Measurements from ENCODE around the gene MERTK.

Gene MERTK

DNA sequence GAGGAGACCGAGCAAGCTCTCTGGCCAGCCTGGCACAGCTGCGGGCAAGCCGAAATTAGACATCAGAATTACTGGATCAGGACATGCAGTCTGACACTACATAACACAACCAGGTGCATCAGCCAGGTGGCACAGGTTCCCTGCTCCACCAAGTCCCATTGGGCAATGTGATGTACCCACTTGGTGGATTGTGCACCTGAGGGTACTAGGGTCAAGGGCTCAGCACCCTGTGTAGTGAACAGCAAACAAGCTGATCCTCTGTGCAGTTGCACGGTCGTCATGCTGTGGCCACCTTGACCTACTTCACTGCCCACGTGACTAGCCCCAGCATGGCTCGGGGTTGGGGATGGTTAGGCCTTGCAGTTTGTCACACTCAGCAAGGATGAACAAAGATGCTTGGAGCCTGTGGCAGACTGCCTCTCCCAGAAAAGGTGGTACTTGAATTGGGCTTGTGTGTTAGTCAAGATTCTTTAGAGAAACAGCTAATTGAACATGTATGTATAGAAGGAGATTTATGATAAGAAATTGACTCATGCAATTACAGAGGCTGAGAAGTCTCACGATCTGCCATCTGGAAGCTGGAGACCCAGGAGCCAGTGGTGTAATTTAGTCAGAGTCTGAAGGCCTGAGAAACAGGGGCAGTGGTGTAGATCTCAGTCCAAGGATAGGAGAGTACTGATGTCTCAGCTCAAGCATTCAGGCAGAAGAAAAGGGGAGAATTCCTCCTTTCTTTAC is 85.2 kb downstream of the MERTK start:
- no peak overlapping the region for H3K4me3 ChIP-seq (ENCODE audit: low read depth, low read length)
- TF ChIP-seq, protein P1, sequence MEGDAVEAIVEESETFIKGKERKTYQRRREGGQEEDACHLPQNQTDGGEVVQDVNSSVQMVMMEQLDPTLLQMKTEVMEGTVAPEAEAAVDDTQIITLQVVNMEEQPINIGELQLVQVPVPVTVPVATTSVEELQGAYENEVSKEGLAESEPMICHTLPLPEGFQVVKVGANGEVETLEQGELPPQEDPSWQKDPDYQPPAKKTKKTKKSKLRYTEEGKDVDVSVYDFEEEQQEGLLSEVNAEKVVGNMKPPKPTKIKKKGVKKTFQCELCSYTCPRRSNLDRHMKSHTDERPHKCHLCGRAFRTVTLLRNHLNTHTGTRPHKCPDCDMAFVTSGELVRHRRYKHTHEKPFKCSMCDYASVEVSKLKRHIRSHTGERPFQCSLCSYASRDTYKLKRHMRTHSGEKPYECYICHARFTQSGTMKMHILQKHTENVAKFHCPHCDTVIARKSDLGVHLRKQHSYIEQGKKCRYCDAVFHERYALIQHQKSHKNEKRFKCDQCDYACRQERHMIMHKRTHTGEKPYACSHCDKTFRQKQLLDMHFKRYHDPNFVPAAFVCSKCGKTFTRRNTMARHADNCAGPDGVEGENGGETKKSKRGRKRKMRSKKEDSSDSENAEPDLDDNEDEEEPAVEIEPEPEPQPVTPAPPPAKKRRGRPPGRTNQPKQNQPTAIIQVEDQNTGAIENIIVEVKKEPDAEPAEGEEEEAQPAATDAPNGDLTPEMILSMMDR (IDR thresholded peaks at IDR 0.05; ENCODE audit: borderline replicate concordance, insufficient read depth, low read depth, low read length) = no peak

DNA sequence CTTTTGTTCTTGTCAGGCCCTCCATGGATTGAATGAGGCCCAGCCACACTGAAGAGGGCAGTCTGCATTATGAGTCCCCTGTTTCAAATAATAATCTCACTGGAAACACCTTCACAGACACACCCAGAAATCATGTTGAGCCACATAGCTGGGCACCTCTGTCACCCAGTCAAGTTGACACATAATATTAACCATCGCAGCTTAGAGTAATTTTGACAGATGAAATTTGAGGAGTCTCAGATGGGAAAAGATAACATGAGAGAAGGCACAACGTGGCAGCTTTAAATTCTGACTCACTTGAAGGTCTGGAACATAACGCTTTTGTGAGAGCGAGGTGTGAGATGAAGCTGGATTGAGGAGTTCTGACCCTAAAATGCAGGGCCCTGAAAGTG is 85.8 kb downstream of the MERTK start:
- no peak overlapping the region for H3K4me3 ChIP-seq (ENCODE audit: low read depth, low read length)
- TF ChIP-seq, protein P1 (IDR thresholded peaks at IDR 0.05; ENCODE audit: borderline replicate concordance, insufficient read depth, low read depth, low read length) = no peak

DNA sequence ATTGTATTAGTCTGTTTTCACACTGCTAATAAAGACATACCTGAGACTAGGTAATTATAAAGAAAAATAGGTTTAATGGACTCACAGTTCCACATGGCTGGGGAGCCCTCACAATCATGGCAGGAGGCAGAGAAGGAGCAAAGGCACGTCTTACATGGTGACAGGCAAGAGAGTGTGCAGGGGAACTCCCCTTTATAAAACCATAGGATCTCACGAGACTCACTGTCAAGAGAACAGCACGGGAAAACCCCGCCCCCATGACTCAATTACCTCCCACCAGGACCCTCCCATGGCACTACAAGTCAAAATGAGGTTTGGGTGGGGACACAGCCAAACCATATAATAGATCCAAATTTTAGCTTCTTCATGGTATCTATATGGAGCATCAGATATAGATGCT is 87.1 kb downstream of the MERTK start:
- TF ChIP-seq, protein P1 (IDR thresholded peaks at IDR 0.05; ENCODE audit: borderline replicate concordance, insufficient read depth, low read depth, low read length) = no peak

DNA sequence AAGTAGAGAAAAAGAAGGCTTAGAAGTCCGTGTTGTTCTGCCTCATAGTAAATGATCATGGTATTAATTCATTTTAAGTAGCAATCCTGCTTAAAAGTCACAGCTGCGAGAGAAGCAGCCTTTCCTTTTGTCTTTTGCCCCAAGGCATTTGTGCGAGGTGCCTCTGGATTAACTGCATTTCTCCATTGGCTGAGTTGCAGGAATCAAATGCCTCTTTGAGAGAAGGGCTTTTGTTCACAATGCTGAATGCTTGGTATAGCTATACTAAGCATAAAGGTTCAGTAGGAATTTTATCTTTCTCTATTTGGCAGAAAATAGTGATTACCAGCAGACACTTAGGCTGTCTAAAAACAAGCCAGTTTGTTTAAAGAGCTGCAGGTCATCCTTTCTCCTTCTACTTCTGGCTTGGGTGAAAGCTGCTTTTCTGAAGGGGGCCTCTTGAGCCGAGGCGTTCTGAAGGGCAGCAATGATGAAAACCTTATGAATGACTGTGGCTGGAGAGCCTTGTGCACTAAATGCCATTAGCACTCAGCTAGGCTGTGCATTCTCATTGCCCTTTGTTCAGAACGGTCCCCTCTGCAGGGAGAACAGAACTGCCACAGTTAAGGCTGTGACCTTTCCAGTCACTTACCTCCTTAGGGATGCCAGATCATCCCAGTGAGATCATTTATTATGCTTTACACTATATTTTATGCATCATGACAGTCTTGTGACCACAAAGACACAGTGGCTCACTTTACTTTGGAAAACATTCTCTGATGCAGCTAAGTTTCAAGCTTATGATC is 87.9 kb downstream of the MERTK start:
- no peak overlapping the region for H3K4me3 ChIP-seq (ENCODE audit: low read depth, low read length)
- TF ChIP-seq, protein P1 (IDR thresholded peaks at IDR 0.05; ENCODE audit: borderline replicate concordance, insufficient read depth, low read depth, low read length) = no peak

More for the DNA sequence above, 87.1 kb downstream of the MERTK start:
- H3K4me3 ChIP-seq (ENCODE audit: low read depth, low read length) = no peak overlapping the region

DNA sequence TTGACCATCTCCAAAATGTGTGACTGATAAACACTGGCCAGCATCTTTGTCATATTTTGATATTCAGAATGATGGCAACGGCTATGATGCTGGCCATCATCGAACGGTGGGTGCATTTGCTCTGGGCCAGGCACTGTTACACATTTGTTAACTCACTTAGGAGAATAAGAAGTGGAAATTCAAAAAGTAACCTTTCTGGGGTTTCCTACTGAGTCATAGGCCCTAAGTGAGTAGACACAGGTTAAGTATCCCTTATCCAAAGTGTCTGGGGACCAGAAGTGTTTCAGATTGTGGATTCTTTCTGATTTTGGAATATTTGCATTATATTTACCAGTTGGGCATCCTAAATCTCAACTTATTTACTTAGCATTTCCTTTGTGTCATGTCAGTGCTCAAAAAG is 92.0 kb downstream of the MERTK start:
- H3K4me3 ChIP-seq (ENCODE audit: low read depth, low read length) = no peak overlapping the region
- TF ChIP-seq, protein P1 (IDR thresholded peaks at IDR 0.05; ENCODE audit: borderline replicate concordance, insufficient read depth, low read depth, low read length) = no peak

DNA sequence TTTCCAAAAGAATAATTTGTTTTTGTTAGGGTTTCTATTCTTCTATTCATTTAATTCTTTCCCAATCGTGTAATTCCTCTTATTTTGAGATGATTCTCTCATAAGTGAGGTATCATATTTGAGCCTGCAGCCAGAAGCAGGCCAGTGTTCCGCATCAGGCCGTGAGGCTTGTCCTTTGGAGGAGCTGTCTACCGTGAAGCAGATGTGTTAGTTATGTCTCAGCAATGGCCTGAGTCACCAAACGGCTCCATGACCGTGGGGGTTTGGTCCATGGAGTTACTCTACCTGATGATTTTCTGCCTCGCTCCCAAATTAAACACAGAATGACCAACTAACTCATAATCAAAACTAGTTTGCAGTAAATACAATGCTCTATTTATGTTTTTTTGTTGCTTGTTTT is 92.4 kb downstream of the MERTK start:
- H3K4me3 ChIP-seq (ENCODE audit: low read depth, low read length) = no peak overlapping the region
- TF ChIP-seq, protein P1 (IDR thresholded peaks at IDR 0.05; ENCODE audit: borderline replicate concordance, insufficient read depth, low read depth, low read length) = no peak

DNA sequence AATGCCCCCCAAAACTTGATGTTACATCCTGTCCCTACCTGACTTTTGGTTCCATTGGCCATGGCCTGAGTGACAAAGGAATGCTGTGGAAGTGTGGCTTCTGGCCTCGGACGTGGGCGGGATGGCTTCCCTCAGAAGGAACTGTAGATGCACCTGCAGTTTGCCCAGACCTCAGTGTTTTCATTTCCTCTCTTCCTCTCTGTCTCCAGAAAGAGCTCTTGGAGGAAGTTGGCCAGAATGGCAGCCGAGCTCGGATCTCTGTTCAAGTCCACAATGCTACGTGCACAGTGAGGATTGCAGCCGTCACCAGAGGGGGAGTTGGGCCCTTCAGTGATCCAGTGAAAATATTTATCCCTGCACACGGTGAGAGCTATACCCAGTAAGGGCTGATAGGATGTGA is 95.6 kb downstream of the MERTK start:
- H3K4me3 ChIP-seq (ENCODE audit: low read depth, low read length) = no peak overlapping the region
- TF ChIP-seq, protein P1 (IDR thresholded peaks at IDR 0.05; ENCODE audit: borderline replicate concordance, insufficient read depth, low read depth, low read length) = no peak

All from GM12875 (cell line).